Smooth muscle cell (in vitro differentiated cells): Measurements from ENCODE around the gene CTIF. TPM values are rescaled to one million over a fixed set of nuclear protein-coding genes. Genes with fewer than 3 reads are reported as not detected.

Source experiments
- DNase-seq: peaks from one replicate; lab custom pipeline; 2025; ENCODE audit not compliant: unreplicated experiment; lab: John Stamatoyannopoulos, UW
- H2AFZ ChIP-seq: fragments of 200-600 bp; sonication (generic); 2 replicates; pipeline ENCODE4 v1.6.0; 2016; ENCODE audit warnings: antibody characterized with exemption, low read depth, mild to moderate bottlenecking
- H3F3A ChIP-seq: fragments of 200-600 bp; sonication (generic); 2 replicates; pipeline ENCODE4 v1.6.0; 2017; ENCODE audit warnings: antibody characterized with exemption, low read depth
- H3K27ac ChIP-seq: fragments of 200-600 bp; sonication (generic); 2 replicates; pipeline ENCODE4 v1.5.1; 2016; ENCODE audit warnings: low read depth, mild to moderate bottlenecking
- H3K27me3 ChIP-seq: fragments of 200-600 bp; sonication (generic); 2 replicates; pipeline ENCODE4 v1.6.1; 2016; ENCODE audit warnings: low read depth, mild to moderate bottlenecking
- H3K36me3 ChIP-seq: fragments of 200-600 bp; sonication (generic); 2 replicates; pipeline ENCODE4 v1.5.1; 2016; ENCODE audit warnings: low read depth
- H3K4me1 ChIP-seq: fragments of 200-600 bp; sonication (generic); 2 replicates; pipeline ENCODE4 v1.5.1; 2016; ENCODE audit warnings: low read depth
- H3K4me2 ChIP-seq: fragments of 200-600 bp; sonication (generic); 2 replicates; pipeline ENCODE4 v1.6.0; 2016; ENCODE audit warnings: mild to moderate bottlenecking
- H3K4me3 ChIP-seq: fragments of 200-600 bp; sonication (generic); 2 replicates; pipeline ENCODE4 v1.5.1; 2016; ENCODE audit warnings: mild to moderate bottlenecking
- H3K79me2 ChIP-seq: fragments of 200-600 bp; sonication (generic); 2 replicates; pipeline ENCODE4 v1.6.0; 2016; ENCODE audit warnings: low read depth, mild to moderate bottlenecking
- H3K9ac ChIP-seq: fragments of 200-600 bp; sonication (generic); 2 replicates; pipeline ENCODE4 v1.6.0; 2016; ENCODE audit warnings: low read depth
- H3K9me3 ChIP-seq: fragments of 200-600 bp; sonication (generic); replicated peaks from 2 replicates; pipeline ENCODE4 v1.5.1; 2016; ENCODE audit warnings: low read depth
- H4K20me1 ChIP-seq: fragments of 200-600 bp; sonication (generic); 2 replicates; pipeline ENCODE4 v1.6.0; 2016; ENCODE audit warnings: low read depth
- CTCF ChIP-seq: fragments of 200-600 bp; sonication (generic); IDR thresholded peaks from 2 replicates; pipeline ENCODE4 v1.5.1; 2017; ENCODE audit warnings: borderline replicate concordance, mild to moderate bottlenecking, antibody characterized with exemption; ENCODE audit not compliant: insufficient read depth, poor library complexity, severe bottlenecking
- WGBS: methylation state at CpG from one replicate; pipeline ENCODE4 v1.1.7; 2016; ENCODE audit warnings: low lambda C conversion rate; 5-methylcytosine and 5-hydroxymethylcytosine counted together
- polyA plus RNA-seq: library from polyadenylated mRNA; unstranded; fragments of >200 nt; fragmentation: Nextera tagmentation; extraction: Ambion mirVana; gene quantifications from 2 replicates; pipeline ENCODE4 v1.2.1, GENCODE V29; 2016
- total RNA-seq: library from RNA; depleted of rRNA; stranded (reverse); fragments of >200 nt; gene quantifications from 2 replicates; pipeline ENCODE4 v1.2.3, GENCODE V29; 2014

The CTIF gene
- total and polyA plus RNA-seq, 2 experiments from 2014 or later = 22.2 to 25.3 TPM

DNA sequence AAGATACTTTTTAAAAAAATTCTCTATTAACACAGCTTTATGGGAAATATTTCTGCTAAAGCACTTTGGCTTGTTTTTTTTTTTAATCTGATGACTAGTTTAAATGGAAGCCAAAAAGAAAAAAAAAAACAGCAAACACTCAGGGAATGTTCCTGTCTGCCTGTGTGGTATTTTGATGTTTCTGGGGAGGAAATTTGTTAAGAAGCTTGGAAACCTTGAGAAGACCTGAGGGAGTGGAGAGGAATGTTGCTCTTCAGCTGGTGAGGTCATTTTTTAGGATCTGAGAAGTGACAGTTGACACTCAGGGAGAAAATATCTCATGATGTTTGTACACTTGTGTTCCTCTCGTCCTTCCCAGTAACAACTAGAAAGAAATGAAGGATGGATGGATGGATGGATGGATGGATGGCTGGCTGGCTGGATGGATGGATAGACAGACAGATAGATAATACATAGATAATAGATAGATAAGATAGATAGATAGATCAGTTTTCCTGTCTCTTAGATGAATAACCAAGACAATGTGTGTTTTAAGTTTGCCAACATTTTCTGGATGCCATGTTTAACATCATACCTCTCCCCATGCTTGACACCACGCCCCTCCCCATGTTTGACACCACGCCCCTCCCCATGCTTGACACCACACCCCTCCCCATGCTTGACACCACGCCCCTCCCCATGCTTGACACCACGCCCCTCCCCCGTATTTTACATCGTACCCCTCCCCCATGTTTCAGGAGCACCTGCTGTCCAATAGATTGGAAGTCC, 84.8 kb downstream of the CTIF start:
- H3F3A ChIP-seq = peaks cover 14% of the 10 kb centered on the region
- DNase-seq = no peak
- no peaks in the 10 kb centered on the region for H3K36me3 ChIP-seq
- 75% methylated on average over 7 of the region's 7 CpGs for WGBS
- peaks cover 9% of the 10 kb centered on the region for H3K79me2 ChIP-seq
- no peaks in the 10 kb centered on the region for H3K27me3 ChIP-seq
- H3K9me3 ChIP-seq = no peaks in the 10 kb centered on the region
- H4K20me1 ChIP-seq = peaks cover 26% of the 10 kb centered on the region
- peak overlapping the region; percentile 26 for H3K4me2 ChIP-seq
- TF ChIP-seq CTCF = no peak
- no peak overlapping the region for H3K4me3 ChIP-seq
- no peak overlapping the region for H2AFZ ChIP-seq
- peak overlapping the region; percentile 82 for H3K27ac ChIP-seq
- H3K9ac ChIP-seq = no peak overlapping the region
- H3K4me1 ChIP-seq = peaks cover 6% of the 10 kb centered on the region

GRCh38 chr18:48624856-48625255, 86.0 kb downstream of the CTIF start:
- no peak for DNase-seq
- H3K9me3 ChIP-seq = no peaks in the 10 kb centered on the region
- peaks cover 11% of the 10 kb centered on the region for H3K79me2 ChIP-seq
- H3K9ac ChIP-seq = no peak overlapping the region
- H4K20me1 ChIP-seq = peaks cover 18% of the 10 kb centered on the region
- no peak overlapping the region for H2AFZ ChIP-seq
- peaks cover 14% of the 10 kb centered on the region for H3K4me1 ChIP-seq
- H3K27me3 ChIP-seq = no peaks in the 10 kb centered on the region
- H3K36me3 ChIP-seq = no peaks in the 10 kb centered on the region
- TF ChIP-seq CTCF = no peak
- H3K4me3 ChIP-seq = no peak overlapping the region
- peak overlapping the region; percentile 82 for H3K27ac ChIP-seq
- peaks cover 15% of the 10 kb centered on the region for H3F3A ChIP-seq
- 92% methylated on average over 4 of the region's 4 CpGs for WGBS
- H3K4me2 ChIP-seq = no peak overlapping the region

DNA sequence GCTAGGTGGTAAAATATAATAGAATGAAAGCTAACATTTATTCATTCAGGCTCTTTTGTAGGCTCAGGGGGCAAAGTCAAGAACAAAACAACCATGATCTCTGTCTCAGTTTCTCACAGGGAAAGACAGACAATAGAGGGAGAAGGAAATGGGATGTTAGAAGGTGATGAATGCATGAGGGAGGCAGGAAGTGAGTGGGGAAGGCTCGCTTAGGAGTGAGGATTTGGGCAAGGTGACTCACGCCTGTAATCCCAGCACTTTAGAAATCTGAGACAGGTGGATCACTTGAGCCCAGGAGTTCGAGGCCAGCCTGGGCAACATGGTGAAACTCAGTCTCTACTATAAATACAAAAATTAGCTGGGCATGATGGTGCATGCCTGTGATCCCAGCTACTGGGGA, 88.4 kb downstream of the CTIF start:
- Histone ChIP-seq H3K36me3 (no peaks in the 10 kb centered on the region), H3K4me3 (no peak overlapping the region), H3K79me2 (peaks cover 11% of the 10 kb centered on the region), H3K27ac (no peak overlapping the region), H4K20me1 (peaks cover 14% of the 10 kb centered on the region), H3K4me2 (no peak overlapping the region), H3K9ac (no peak overlapping the region), H3K9me3 (no peaks in the 10 kb centered on the region), H3F3A (peaks cover 10% of the 10 kb centered on the region), H3K4me1 (peaks cover 9% of the 10 kb centered on the region), H3K27me3 (no peaks in the 10 kb centered on the region), H2AFZ (no peak overlapping the region)
- no peak for DNase-seq
- WGBS = 71% methylated on average over 3 of the region's 3 CpGs
- no peak for TF ChIP-seq CTCF
